Measurements from ENCODE around the gene DARS1.
A peak's percentile ranks its signal among the peaks of the same experiment; 100 is the strongest.

DARS1 gene

DNA sequence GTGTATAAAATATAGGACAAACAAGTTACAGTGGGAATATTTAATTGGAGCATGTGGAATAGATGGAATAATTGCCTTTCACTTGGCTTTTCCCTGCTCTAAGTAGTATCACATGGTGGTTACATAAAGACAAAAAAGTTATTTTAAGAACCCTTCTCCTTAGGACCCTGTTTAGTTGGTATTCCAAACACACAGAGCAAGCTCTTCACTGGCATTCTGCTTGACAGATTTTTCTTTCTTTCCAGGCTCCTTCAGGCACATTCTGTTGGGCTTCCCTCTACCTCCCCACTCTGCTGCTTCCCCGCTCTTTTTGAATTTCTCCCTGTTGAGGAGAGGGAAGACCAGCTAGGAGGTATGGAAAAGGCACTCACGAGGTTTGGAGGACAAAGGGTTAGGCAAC, 29.0 kb upstream of the DARS1 start:
- no peak for DNase-seq

DNA sequence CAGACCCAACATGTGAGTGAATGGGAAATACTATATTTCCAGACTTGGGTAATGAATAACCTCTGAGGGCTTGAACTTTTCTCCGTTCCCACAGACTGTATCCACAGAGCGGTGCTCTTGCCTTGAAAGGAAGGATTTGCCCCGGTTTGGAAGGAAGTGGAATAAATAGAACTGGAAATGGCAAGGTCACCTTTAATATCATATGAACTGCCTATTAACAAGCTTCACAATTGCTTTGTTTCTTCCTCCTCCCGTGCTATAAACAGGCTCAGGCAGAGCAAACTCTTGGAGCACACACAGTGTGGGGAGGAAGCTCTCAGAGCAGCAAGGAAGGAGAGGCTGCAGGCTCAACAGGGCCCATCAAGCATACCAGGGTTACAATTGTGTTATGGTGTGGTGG, 28.5 kb upstream of the DARS1 start:
- DNase-seq = no peak

GRCh38 chr2:136013136-136013685, 27.8 kb upstream of the DARS1 start:
- DNase-seq = no peak

GRCh38 chr2:136012315-136012714, 26.9 kb upstream of the DARS1 start:
- DNase-seq = no peak

- no peak for DNase-seq
These were observed 24.7 kb upstream of the DARS1 start for GRCh38 chr2:136010126-136010525.

GRCh38 chr2:136008205-136008865, 22.9 kb upstream of the DARS1 start:
- no peak for DNase-seq

GRCh38 chr2:136006658-136007057, 21.2 kb upstream of the DARS1 start:
- no peak for DNase-seq

DNA sequence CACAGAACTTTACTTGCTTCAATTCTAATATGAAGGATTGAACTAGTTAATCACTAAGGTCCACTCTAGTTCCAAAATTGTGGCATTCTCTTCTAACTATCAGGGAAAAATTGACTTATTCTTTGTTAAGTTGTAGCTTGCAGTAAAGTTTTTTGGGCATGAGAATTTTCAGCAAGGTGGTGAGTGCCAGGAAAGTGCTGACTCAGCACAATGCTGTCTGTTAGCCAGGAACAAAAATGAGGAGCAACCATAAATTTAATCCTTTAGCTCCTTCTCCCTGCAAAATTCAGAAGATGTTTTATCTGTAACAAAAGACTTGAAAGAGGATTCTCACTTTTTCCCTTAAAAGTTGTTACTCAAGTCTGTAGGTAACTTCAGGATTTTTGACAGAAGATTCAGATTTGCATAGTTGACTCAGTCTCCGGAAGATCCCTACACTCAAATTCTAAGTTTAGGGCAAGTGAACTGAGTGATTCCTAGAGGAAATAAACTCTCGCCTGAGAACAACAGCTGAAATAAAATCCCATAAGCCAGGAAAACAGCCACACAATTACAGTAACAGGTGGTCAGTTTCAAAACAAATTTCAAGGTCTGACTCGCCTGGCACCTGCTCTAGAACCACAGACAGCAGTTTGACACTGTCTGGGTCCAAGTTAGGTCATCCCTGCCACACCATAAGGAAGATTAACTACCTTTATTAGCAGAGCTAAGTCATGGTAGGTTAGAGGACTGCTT, 20.2 kb upstream of the DARS1 start:
- no peak for DNase-seq

GRCh38 chr2:136004965-136005364, 19.5 kb upstream of the DARS1 start:
- DNase-seq = no peak

DNA sequence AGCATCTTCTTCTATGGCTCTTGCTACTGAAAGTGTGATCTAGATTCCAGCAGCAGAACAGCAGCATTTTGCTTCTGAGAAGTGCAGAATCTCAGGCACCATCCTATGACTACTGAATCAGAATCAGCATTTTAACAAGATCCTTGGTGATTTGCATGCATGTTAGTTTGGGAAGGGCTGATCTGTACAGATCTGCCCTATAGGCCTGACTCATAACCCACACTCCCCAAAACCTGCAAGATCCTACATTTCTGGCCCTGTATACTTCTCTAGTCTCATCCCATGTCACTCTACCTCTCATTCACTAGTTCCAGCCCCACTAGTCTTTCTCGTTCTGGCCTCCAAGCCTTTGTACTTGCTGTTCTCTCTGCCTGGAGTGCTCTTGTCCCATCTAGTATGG, 15.7 kb upstream of the DARS1 start:
- DNase-seq = no peak

DNA sequence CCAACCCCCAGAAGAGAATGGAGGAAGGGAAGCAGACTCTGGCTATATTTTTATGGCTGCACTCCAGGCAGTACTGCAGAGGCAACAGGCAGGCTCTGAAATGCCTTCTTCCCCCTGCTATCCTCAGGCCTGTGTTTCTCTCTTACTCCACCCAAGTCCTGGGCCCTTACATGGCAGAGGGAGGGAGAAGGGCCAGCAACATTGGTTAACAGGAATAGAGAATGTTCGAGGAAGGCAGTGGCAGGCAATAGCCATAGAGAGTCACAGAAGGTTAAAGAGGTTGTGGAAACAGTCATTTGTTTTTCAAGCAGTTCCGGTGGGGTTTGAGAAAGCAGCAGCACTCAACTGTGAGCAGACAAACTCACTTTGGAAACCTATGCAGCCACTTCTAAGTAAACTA, 15.1 kb upstream of the DARS1 start:
- DNase-seq = no peak

DNA sequence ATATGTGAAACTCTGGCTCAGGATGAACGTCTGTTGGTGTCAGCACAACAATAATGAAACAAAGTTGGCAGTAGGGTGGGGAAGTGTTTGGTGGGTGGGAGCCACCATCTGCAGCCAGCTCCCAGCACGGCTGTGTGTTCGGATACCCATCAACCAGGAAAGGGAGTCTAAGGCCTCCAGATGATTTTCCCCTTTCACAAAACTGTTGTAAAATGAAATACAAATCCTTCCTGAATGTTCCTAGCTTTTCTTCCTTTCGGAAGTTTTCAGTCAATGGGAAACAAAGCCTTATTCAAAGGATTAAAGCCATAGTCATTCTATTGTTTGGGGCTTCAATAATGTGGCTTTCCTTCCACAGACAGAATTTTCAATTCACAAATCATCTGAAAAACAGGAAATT, 14.5 kb upstream of the DARS1 start:
- no peak for DNase-seq

DNA sequence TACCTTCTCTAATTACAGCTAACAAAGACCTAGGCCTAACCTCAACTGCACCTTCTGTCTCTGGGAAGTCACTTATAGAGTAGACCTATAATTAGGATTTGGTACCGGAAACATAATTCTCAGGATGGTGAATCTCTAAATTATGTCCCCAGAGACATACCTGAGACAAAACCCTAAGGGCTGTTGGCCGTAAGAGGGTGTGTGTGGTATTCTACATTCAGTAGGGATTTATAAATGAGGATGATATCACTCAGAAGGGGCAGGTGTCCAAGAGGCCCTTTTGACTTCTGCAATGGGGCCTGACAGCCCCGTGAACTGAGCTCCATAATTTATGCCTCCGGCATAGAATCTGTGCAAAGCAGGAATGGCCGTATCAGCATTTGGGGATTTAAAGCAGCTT, 13.5 kb upstream of the DARS1 start:
- DNase-seq = no peak

DNA sequence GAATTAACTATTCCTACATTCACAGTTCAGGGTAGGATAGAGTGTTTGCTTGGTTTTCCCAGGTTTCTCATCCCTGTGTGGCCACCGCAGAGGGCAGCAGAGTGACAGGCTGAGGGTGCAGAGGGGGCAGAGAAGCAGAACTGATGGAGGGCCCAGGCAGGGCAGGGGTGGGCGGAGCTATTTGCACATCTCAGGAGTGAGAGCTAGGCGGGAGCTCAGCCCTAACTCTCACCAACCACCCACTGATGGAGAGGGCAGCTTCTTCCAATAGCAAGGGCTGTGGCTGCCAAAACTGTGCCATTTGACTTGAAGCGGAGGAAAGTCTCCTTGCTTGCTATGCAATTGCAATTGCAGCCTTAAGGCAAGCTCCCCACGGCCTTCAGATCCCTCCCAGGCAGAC, 12.0 kb upstream of the DARS1 start:
- DNase-seq = peak; percentile 9

DNA sequence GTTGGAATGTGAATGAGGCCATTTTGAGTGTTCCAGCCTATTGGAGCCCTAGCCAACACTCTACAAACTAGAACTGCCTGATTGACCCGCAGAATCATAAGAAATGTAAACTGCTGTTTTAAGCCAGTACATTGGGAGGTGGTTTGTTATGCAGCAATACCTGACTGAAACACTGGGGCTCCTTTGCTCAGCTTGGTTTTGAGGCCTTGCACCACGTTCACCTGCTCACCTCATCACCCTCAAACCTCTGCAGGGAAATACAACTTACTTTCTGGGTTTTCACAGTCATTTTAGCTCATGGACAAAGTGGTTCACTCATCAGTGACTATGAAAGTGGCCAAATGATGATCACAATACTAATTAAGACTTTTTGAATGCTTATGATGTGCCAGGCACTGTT, 10.9 kb upstream of the DARS1 start:
- DNase-seq = no peak

GRCh38 chr2:135994281-135994680, 8.9 kb upstream of the DARS1 start:
- no peak for DNase-seq

- no peak for DNase-seq
These were observed 8.0 kb upstream of the DARS1 start for GRCh38 chr2:135993421-135993820.

GRCh38 chr2:135991861-135992260, 6.4 kb upstream of the DARS1 start:
- DNase-seq = no peak

GRCh38 chr2:135987441-135987840, 2.0 kb upstream of the DARS1 start:
- no peak for DNase-seq

- DNase-seq = no peak
These were observed 1.1 kb upstream of the DARS1 start for GRCh38 chr2:135986507-135986906.

GRCh38 chr2:135985826-135986393, 484 bp upstream of the DARS1 start:
- no peak for DNase-seq

GRCh38 chr2:135984199-135985017, 1.0 kb downstream of the DARS1 start:
- no peak for DNase-seq

DNA sequence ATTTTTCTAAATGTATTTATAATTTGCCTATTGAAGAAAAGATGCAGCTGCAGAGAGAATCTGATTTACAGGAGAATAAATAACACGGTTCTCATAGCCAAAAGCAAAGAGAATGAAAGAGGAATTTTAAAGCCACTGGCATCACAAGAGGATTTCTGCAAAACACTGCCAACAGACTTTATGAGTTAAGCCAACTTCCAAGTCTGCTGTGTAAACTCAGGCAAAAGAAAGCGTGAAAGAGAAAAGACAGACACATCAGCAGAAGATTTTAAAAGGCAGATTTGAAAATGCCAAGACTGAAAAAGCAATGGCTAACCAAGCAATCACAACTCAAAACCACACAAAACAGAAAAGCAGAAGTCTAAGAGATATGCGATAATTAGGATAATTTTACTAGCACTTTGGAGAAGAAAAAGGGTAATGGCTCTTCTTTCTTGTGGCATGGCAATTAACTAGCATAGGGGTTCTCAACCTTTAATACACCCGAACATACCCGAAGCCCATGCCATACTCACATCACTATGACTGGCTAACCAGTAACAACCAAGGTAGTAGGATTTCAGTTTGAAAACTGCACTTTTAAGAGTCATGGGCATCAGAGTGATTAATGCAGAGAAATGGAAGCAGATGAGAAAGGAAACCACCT, 4.9 kb downstream of the DARS1 start:
- no peak for DNase-seq

Measured in NCI-H2107 (cell line).